HUDEP-2 (cell line): Measurements from ENCODE around the gene ZNF469.
"Not testable (repeated sequence)": the region's sequence is repeated elsewhere in the genome, so short reads cannot be mapped to it uniquely, and the experiment has no call there.

Experiments used
- DNase-seq, 76 experiments: peaks; one replicate each; lab custom pipeline; 2025; ENCODE audit not compliant: unreplicated experiment in 76 of 76; lab: John Stamatoyannopoulos, UW

ZNF469 gene

DNA sequence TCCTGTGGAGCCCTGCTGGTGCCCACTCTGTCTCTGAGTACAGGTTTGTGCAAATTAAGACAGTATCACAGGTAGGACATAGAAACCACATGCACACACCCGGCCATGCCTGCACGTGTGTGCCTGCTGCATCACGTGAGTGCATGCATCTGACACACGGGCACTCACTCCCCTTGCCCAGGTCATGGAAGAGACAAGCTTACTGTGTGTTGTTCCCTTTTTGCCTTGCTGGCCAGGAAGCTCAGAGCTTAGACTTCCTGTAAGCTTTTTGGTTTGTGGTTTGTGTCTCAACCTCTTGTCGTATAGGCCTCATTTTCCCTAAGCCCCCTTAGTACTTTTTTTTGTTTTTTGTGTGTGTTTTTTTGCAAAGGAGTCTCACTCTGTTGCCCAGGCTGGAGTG lies 25.0 kb downstream of the ZNF469 start:
- no peak for DNase-seq

DNA sequence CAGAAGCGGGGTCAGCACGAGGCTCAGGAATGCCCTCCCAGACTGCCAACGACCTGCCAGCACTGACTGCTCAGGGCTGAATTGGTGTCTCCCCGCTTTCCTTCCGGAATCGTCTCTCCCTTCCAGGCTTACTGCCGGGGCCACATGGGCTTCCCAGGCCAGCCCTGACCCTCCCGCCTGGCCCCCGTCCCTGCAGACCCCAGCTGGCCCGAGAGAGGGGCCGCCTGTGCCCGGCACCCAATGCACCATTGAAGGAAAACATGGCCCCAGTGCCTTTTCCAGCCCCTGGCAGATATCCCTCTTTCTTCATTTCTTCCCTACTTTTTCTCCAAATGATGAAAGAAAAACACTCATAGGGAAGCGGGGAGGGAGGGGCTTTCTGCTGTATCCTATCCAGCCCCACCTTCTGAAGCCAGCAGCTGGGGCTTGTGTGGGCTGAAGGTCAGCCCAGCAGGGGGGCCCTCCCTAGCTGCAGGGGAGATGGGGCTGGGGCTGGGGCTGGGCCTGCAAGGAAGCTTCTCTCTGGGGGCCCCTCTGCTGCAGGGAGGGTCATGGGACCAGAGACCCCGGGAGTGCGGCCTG lies 25.9 kb downstream of the ZNF469 start:
- no peak for DNase-seq

DNA sequence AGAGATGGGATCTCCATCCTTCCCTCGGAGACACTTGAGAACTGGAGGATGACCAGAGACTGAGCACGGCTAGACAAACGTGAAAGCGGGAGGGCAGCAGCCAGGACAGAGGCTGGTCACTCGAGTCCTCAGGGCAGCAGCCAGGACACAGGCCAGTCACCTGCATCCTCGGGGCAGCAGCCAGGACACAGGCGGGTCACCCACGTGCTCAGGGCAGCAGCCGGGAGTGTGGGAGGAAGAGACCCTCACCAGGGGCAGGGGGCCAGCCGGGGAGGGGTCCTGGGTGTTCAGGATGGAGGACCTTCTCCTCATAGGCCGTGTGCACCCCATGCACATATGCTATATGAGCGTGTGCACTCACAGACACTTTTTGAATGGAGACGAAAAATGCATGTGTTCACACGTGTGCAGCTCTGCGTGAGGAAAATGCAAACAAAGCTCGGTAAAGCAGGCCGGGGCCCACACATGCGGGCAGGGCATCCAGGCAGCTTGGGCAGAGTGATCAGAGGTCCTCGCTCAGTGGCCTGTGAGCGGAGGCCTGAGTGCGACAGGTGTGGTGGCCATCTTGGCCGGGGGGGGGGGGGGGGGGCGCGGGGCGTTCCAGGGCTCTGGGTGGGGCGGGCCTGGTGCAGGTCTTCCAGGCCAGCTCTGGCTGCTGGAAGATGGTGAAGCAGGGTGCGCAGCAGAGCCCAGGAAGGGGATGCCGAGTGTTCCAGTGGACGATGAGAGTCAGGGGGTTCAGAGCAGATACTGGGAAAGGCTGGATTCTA lies 26.7 kb downstream of the ZNF469 start:
- DNase-seq: no peak

DNA sequence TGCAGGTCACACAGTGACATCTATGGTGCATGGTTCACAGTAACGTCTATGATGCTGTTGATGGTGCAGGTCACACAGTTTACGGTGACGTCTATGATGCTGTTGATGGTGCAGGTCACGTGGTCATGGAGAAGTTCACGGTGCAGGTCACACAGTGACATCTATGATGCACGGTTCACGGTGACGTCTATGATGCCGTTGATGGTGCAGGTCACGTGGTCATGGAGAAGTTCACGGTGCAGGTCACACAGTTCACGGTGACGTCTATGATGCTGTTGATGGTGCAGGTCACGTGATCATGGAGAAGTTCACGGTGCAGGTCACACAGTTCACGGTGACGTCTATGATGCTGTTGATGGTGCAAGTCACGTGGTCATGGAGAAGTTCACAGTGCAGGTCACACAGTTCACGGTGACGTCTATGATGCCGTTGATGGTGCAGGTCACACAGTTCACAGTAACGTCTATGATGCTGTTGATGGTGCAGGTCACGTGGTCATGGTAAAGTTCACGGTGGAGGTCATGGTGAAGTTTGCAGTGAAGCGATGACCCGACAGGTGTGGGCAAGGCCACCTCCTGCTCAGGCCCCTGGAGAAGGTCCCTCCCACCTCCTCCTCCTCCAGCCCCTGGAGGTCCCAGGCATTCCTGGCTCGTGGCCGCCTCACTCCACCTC lies 27.7 kb downstream of the ZNF469 start:
- not testable (repeated sequence) for DNase-seq

DNA sequence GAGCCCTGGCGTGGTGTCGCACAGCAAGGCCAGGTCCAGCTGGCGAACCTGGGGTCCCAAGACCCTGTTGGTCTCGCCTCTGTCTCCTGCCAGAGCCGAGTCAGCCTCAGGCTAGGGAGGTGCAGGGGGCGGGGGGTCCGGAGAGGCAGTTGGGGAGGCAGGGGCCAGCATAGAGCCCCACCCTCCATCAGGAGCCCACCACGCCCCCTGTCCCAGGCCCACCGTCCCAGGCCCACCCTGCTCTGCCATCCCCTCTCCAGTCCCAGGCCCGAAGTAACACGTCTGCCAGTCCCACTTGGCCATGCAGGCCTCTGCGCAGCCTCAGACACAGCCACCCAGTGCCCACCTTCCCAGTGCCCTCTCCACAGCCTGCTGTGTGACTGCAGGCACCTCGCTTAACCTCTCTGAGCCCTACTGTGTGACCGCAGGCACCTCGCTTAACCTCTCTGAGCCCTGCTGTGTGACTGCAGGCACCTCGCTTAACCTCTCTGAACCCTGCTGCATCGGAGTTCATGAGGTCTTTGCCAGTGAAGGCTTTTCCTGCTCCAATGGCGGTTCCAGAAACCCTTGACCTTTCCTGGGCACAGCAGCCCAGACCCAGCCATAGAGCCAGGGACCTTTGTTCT lies 29.3 kb downstream of the ZNF469 start:
- no peak for DNase-seq

DNA sequence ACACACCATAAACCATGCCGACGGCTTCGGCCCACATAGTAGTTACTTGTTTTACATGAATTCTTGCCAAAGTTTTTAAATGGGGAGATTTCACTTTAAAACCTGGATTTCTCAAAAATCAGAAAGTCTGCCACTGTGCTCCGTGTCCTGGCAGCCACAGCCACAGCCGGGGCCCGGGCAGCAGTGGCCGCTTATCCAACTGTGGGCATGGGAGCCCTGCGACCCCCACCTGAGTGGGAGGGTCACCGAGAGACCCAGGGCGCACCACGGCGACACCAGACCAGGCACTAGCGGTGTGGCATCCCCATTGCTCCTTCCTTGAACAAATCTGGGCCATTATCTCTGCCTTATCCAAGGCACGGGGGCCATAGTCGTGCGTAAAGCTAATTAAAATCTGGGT lies 30.0 kb downstream of the ZNF469 start:
- no peak for DNase-seq

DNA sequence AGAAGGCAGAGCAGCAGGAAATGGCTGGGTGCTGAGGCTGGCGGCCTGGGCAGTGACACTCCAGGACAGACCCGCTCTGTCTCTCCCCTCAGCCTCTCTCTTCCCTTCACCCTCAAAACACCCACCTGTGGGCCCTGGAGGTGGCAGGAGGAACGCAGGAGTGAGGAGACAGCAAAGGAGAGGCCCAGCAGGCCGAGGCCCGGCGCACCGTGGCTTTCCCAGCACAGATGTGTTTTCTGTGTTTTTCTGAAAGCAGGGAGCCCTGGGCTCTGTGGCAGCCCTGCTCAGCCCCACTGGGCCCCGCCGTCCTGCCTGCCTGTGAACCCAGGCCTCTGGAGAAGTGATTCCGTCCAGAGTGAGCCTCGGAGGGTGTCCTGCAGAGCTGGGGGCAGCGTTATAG lies 30.5 kb downstream of the ZNF469 start:
- no peak for DNase-seq

DNA sequence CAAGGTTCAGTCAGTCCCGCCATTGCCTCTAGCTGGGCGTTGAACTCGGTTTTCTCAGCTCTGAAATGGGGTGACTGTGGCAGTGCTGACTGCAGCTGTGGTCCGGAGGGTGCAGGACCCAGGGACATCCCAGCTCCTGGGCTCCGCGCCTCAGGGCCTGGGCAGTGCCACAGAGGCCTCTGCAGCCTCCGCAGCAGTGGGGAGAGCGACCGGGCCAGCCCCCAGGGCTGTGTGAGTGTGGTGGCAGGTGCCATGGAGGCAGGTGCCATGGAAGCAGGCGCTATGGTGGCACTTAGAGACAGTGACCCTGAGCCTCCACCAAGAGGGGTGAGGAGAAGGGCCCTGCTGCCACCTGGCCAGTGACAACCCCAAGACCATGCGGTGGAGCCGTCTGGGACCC lies 30.9 kb downstream of the ZNF469 start:
- DNase-seq: no peak

DNA sequence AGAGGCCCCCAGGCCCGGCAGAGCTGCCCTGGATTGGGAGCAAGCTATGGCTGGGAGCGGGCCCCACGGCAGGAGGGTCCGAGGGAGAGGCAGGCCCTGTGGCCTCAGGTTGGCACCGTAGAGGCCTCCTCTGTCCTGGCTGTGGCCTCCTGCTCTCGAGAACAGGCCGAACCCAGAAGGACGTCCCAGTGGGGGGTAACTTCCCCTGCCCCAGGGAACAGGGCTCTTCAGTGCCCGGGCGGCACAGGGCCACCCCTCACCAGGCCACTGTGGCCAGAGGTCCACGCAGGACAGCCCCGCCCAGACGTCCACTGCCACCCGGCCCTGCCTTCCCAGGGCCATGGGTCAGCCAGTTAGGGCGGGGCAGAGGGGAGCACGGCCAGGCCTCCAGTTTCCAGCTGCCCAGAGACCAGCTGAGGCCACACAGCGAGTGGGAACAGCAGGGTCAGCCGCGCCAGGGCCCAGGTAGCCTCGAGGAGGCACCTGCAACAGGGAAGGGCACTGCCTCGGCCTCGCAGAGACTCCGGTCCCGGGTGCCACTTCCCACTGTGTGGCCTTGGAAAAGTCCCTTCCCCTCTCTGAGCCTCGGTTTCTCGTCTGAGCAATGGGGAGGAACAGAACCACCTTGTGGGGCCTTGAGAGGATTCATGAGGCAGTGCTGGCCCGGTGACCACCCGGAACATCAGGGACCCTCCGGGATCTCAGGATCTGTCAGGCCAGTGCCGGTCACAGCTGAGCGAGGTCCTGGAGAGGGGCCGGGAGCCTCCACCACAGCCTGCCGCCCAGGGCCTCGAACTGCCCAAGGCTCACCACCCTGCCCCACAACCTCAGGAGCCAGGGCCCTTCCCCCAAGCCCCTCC lies 32.0 kb downstream of the ZNF469 start:
- no peak for DNase-seq

DNA sequence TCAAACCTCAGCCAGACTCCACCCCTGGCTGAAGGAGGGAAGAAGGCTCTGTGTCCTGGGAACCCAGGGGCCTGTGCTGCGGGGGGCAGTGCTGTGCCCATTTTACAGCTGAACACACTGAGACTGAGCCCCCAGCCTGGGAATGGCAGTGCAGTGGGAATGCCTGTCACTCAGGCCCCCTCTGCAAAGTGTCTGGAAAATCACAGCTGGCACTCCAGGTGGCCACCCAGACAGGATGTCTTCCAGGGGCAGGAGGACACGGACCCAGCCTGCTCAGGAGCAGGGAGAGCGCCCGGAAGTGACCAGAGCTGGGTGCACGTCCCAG lies 32.6 kb downstream of the ZNF469 start:
- DNase-seq: no peak

DNA sequence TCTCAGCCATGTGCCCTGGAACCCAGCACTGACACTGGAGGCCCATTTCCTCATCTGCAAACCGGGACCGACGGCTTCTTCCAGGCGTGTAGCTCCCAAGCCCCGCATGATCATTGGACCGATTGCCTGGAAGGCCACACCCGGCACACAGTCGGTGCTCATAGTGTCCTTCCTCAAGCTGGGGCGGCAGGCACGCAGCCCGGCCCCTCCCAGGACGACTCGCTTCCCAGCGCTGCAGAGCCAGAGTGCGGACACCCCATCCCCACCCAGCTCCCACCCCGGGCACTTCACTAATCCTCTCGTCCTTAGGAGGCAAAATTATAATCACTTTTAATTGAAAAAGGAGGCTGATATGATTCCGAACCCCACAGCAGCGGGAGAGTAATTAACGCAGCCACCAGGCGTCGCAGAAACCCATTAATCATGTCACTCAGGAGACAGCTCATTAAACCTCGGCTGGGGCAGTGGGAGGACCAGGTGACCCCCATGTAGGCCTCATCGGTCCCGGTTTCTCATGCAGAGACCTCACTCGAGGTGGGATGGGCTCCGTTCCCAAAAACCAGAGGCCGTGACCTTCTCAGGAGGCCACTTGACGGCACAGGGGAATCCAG lies 33.1 kb downstream of the ZNF469 start:
- DNase-seq: peak in 1 of 76 experiments; percentile 4

DNA sequence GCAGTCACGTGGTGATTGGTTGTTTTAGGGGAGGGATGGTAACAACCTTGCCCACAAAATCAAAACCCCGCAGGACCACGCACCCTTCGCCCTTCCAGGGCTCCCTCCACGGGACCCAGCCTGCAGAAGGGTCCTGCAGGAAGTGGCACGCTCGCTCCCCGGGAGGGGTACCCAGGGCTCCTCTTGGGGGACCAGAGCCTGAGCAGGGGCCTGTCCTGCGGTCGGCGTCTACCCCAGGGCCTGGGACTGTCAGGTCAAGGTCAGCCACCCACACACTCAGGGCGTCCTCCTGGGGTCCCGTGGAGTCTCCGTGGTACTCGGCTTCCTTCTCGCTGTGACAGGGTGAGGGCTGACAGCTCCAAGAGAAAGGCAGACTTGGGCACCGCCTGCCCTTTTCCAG lies 33.9 kb downstream of the ZNF469 start:
- no peak for DNase-seq

DNA sequence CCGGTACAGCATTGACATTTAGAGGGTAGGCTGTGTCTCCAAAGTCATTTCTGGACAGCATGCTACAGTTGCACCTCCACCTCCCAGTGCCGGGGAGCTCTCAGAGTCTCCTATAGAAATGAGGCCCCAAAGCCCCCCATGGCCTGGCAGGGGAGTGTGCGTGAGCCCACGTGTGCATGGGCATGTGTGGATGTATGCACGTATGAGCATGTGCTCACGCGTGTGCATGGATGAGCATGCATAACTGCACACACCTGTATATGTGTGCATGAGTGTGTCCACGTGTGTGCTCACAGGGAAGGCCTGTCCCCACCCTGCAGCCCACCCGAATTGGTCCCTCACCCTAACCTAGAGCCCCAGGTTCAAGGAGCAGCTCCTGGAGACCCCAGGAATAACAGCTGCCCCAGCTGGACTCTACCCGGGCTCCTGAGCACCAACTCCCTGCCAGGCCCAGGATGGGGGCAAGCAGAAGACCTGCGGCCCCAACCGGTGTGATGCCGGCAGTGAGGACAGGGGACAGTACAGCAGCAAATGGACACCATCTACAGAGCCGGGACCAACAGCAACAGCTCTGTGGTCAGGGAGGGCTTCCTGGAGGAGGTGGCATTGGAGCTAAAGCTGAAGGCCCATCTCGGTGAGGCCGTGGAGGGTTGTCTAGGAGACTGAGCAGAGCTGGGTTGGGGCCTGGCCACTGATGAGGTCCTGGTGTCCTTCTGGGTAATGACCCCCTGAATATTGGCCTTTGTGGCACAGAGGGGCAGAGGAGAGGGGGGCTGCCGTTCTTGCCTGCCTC lies 35.1 kb downstream of the ZNF469 start:
- DNase-seq: no peak

DNA sequence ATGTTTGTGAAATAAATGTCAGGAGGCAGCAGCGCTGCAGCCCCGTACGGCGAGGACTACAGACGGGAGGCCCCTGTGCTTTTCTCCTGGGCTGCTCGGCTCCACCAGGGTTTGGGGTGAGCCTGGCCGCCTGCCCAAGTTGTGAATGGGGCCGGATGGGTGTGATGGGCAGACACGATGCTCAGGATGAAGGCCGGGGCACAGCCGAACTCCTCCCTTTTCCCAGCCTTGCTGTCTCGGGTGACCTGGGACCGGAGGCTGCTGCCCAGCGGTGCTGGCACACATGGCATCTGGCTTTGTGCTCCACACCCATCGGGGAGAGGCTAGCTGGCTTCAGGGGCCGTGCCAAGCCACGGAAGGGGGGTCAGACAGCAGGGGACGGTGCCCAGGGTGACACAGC lies 36.1 kb downstream of the ZNF469 start:
- no peak for DNase-seq

DNA sequence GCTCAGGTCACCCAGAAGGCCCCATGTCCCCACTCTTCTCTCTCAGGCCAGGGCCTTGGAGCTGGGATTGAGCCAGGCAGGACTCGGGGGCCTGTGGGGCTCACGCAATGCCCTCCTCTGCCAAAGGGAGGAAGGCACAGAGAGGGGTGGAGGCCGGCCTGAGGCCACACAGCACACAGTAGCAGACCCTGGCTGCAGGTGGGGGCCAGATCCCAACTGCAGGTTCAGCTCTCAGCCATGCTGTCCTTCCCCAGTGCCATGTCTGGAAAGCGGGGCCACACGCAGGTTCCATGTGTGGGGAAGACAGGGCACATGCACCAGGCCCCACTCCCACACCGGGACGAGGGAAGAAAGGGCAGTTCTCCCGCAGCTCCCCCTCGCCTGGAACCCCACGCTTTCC lies 37.0 kb downstream of the ZNF469 start:
- no peak for DNase-seq

DNA sequence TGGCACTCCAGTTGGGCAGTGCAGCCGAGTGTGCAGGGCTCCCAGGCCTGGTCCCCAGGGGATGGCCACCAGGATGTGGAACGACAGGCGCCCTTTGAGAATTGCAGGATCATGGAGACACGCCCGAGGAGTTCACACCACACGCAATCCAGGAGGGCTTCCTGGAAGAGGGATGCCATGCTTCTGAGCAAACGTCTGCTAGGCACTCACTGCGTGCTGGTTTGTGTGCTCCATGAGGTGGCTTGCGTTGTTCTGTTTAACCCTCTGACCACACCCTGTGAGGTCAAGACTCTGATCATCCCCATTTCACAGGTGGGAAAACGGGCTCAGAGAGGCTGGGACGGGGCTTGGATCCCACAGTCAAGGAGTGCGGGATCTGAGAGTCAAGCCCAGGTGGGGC lies 37.7 kb downstream of the ZNF469 start:
- no peak for DNase-seq

DNA sequence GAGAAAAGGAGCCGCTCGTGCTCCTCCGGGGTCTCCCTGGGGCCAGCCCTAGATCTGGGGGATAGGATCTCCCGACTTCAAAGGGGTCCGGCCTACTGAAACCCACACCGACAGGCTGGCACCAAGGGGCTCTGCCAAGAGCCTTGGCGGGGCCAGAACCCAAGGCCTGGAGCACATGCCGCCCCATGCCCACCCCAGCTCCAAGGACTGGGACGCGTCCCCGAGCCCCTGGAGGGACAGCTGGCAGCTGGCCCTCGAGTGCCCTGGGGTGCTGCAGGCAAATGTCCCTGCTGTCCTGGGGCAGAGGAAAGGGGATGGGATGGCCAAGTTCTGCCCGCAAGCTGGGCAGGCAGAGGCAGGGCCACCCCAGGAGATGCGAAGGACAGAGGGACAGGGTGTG lies 38.5 kb downstream of the ZNF469 start:
- no peak for DNase-seq

DNA sequence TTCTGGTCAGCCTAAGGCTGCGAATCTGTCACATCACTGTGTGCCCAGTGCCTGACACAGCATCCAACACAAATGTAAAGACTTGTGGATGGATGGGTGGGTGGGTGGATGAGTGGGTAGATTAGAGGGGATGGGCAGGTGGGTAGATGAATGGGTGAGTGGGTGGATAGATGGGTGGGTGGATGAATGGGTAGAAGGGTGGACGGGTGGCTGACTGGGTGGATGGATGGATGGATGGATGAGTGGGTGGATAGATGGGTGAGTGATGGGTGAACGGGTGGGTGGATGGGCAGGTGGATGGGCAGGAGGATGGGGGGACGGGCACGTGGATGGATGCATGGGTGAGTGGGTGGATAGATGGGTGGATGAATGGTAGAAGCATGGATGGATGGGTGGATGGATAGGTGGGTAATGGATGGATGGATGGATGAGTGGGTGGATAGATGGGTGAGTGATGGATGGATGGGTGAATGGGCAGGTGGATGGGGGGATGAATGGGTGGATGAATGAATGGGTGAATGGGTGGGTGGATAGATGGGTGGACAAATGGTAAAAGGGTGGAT lies 39.2 kb downstream of the ZNF469 start:
- no peak for DNase-seq

DNA sequence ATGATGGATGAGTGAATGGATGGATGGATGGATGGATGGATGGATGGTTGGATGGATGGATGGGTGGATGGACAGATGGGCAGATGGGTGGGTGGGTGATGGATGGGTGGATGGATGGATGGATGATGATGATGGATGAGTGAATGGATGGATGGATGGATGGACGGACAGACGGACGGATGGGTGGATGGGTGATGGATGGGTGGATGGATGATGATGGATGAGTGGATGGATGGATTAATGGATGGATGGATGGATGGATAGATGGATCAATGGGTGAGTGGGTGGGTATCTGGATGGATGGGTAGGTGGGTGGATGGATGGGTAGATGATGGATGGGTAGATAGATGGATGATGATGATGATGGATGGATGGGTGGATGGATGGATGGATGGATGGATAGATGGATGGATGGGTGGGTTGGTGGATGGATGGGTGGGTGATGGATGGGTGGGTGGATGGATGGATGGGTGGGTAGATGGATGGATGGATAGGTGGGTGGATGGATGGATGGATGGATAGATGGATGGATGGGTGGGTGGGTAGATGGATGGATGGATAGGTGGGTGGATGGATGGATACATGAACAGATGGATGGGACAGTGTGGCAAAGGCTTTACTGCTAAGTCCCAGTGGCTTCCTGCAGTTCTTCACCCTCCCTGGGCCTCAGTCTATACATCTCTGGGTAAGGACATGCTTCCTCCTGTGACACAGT lies 40.1 kb downstream of the ZNF469 start:
- no peak for DNase-seq
